HG03095 (cell line): ENCODE data around the gene C17orf67.

Source experiments
- ATAC-seq: cut with Tn5 transposase; IDR thresholded peaks from one replicate; pipeline ENCODE4 v1.9.1; 2021; ENCODE audit warnings: moderate library complexity; ENCODE audit not compliant: unreplicated experiment

C17orf67 gene

DNA sequence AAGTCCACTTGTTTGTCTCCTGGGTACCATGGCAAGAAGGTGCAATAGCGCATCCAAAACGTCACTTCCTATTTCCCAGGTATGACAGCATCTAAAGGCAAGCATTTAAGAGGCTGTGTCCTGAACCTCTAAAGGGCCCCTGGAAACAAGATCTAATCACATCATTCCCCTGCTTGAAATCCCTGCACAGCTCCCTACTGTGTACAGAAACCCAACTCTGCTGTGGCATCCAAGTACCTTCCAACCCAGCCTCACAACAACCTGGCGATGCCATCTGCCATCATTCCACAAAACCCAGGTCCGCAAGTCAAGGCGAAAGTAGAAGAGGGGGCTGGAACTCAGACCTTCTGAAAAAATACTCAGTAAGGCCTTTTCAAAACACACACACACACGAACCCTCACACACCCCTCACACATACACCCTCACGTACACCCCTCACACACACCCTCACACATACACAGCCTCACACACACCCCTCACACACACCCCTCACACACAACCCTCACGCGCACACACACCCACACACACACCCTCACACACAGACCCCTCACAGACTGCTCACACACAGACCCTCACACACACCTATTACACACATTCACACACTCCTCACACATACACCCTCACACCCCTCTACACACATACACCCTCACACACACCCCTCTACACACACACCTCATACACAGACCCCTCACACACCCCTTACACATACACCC, 24.5 kb downstream of the C17orf67 start:
- ATAC-seq: no peak

DNA sequence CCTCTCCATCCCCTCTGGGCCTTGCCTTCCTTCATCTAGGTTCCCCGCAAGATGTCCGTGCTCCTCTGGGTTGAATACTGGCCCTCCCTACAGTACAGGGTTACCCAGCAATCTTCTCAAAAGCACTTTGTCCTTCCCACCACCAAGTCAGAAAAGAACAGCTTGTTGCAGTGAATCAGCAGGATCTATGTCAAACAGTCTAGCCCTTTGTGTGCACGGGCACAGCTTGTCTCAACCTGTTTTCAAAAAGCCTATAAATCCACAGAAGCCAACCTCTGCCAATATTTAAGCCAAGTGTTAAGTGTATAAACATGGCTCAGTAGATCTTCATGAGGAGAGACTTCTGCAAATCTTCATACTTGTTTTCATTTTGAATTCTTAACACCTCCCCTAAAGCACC, 25.2 kb downstream of the C17orf67 start:
- no peak for ATAC-seq

DNA sequence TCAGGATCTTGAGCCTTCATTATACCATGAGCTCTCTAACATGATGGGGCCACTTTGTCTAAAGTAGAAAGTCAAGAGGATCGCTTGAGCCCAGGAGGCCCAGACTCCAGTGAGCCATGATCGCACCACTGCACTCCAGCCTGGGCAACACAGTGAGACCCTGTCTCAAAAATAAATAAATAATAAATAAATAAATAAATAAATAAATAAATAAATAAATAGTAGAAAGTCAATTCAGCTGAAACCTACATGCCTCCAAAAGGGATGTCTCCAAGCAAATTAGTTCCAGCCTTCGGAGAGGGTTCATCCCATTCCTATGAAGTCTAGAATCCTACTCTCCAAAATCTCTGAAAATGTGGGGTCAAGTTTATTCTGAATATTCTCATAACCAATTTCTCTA, 26.0 kb downstream of the C17orf67 start:
- no peak for ATAC-seq

DNA sequence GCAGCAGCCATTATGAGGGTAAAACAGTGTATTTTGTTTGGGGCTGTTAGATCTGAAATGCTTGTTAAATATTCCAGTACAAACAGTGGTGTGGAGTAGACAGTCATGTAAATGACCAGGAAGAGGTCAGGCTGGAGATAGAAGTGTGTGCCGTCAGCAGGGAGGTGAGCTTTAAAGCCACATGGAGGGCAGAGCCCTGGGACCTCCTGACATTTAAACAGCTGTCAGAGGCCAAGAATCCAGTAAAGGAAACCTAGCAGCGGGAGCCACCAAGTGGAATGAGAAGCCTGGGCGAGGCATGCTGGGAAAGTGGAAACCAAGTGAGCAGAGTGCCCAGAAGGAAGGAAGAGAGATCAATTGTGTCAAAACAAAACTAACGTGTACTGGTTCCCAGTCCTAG, 26.8 kb downstream of the C17orf67 start:
- ATAC-seq: no peak

DNA sequence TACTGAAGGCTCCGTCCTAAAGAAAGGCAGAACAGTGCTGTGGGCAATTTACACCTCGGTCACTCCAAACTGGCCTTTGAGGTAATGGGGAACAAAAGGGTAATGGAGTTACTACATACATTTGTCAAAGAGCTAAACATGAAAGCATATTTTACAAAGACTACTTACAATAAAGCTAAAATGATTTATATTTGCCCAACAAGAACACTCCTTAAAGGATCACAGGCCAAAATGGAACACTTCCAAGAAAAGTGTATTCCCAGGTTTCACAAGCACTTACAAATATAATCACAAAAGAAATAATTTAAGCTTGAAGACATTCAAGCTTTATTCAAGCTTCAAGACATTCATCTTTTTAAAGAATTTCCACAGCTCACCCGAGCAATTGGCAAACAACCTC, 29.3 kb downstream of the C17orf67 start:
- ATAC-seq: no peak

DNA sequence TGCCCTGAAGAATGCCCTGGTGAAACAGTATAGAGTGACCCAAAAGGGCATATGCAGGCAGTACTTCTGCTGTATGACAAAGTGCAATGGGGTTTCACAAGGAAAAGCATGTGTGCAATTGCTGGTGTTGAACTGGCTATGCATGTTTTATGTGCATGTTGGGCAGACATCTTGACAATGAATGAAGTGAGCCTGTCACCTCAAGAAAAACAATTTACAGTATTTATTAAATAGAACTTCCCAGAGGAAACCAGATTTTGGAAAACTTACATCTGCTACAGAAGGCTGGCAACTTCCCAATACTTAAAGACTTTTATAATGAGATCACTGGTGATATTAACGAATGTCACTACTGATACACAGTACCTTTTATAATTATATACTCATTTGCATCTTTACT, 30.6 kb downstream of the C17orf67 start:
- no peak for ATAC-seq

DNA sequence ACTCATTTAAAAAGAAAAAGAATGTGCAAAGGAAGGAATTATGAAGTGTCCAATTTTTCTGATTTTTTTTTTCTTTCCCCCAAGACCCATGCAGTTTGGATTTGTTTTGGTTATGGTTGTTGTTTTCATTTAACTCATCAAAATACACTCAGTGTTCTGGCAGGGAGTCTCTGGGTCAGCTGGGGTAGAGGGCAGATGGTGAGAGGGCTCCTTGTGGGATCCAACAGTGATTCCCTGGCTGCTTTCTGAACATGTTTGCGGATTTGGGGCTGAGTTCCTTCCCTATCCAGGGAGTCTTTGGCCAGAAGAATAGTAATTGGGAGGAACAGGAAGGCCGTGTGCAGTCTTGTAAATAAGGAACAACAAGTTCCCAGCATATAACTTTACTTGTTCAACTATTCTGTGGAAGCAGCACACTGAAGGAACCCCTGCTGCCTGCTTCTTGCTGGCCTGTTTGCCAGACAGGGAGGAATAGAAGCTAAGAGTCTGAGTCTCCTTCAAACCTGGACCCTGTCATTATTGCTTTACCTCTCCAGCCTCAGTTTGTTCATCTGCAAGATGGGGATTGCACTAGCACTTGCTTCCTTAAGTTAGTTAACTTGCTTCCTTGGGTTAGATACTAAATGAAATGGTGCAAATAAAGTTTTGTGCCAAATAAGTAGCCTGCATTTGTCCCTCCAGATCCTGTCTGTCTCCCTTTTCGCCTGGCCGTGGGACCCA, 32.1 kb downstream of the C17orf67 start:
- ATAC-seq: no peak

DNA sequence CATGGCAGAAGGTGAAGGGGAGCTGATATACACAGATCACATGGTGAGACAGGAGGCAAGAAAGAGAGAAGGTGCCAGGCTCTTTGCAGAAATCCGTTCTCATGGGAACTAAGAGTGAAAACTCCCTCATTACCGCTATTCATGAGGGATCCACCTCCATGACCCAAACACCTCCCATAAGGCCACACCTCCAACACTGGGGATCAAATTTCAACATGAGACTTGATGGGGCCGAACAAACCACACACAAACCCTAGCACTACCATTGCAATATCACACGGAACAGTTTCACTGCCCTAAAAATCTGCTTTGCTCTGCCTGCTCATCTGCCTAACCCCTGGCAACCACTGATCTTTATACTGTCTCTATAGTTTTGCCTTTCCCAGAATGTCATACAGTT, 34.8 kb downstream of the C17orf67 start:
- ATAC-seq: no peak

DNA sequence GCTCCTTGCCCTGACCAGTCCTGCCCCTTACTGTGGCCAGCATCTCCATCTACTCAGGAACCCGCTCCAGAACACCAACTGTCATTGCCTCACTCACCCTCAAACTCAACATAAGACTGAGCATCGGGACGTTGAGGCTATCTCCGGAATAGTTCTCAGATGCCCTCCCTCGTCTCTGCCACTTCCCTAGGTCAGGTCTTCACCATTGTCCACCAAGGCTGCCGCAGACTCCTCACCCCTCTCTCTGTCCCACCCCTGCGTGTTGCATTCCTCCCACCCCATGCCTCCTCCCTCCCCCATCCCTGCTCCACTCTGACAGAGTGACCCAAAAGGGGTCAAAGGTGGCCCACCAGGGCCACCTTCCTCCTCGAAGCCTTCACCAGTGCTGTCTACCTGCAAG, 37.2 kb downstream of the C17orf67 start:
- ATAC-seq: no peak

DNA sequence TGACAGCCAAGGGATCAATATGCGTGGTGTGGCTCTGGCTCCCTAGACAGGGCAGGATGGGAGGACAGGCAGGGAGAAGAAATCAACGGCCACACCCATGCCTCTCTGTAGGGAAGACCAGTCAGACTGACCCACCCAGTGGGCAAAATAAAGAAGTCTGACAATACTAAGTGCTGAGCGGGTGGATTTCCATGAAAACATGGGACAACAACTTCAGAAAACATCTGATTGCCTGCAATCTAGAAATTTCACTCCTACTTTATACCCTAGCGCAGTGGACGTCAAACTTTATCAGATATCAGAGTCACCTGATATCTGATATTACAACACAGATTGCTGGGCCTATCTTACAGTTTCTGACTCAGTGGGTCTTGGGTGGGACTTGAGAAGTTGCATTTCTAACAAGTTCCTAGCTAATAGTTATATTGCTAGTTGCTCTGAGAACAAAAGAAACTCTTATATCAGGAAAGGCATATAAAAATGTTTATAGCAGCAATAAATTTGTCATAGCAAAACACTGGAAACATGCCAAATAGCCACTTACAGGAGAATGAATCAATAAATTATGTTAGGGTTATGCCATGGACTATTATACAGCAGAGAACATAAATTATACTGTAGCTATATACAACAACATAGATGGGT, 38.4 kb downstream of the C17orf67 start:
- ATAC-seq: no peak

DNA sequence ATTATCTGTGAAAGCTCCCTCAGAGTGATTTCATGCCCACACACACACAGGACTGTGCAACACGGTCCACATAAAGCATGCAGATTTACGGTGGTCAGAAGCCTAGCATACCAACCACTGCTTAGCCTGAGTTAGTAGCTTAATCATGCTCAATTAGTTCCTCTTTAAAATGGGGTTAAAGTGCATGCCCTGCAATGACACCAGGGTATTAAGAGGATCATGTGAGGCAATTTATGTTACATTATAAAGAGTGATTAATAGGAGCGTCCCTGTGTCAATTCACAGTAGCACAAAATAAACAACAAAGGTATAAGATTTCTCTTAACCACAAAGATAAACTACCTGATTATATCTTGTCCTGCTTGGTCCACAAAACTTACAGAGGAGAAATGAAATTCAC, 39.8 kb downstream of the C17orf67 start:
- no peak for ATAC-seq

DNA sequence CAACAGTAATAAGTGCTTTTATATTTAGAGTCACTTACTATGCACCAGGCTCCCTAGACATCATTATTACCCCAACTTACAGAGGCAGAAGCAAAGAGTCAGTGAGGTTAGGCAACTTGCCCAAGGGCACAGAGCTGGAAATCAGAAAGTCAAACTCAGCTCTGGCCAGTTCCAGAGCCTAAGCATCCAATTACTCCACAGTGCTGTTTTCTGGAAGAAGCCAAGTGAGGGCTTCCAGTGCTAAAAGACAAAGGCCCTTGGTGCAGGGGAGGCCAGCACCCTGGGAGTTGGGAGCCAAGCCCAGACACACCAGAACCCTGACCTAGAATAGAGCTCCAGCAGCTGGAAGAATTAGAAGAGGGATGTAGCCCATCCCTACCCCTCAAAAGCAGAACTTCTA, 40.2 kb downstream of the C17orf67 start:
- no peak for ATAC-seq

DNA sequence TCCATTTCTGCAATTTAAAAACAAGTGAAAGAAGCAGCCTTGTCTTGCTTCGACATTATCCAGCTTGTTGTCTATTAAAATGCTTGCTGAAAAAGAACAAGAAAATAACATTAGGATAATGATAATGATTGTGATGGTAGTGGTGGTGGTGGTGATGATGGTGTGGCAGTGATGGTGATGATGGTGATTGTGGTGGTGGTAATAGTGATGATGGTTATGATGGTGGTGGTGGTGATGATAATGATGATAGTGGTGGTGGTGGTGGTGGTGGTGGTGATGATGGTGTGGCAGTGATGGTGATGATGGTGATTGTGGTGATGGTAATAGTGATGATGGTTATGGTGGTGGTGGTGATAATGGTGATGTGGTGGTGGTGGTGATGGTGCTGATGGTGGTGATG, 41.5 kb downstream of the C17orf67 start:
- ATAC-seq: no peak

DNA sequence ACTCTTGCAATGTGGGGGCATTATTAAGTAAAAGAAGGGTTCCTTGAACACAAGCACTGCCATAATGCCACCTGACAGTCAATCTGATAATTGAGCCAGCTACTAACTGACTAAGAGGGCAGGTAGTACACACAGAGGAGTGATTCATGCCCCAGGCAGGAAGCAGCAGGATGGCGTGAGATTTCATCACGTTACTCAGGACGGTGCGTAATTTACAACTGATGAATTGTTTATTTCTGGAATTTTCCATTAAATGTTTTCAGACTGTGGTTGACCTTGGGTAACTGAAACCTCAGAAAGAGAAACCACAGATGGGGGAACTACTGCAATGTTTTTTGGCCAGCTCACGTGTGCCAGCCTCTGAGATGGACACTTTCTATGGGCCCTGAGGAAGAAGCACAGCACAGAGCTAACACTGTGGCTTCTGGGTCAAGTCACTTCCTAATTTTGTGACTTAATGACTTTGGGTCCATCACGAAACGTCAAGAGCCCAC, 46.7 kb downstream of the C17orf67 start:
- peak; percentile 78 for ATAC-seq

DNA sequence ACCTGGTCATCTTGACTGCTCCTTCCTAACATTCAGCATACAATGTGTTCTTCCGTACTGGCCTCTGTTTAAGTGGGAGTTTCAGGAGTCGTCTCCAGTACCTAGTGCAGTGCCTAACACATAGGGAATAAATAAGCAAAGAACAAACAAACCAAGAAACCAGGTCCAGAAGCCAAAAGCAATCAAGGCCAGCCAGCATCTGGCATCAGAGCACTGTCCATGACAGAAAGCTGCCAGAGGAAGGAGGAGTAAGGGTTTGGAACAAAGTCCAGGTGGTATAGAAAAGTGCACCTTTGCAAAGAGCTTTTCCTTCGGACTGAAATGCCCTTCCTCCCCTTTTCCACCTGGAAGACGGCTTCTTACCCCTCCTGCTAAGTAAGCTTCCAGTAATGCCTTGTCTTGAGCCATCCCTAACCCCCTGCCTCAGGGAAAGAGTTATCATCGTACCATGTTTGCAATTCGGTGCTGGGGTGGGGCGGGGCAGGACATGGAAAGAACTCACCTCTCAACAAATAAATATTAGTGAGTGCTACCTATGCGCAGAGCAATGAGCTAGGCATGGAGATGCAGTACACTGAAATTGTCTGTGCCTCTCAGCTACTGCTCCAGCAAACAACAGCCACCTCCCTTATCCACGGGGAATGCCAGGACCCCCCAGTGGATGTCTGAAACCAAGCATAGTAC, 47.6 kb downstream of the C17orf67 start:
- ATAC-seq: no peak

DNA sequence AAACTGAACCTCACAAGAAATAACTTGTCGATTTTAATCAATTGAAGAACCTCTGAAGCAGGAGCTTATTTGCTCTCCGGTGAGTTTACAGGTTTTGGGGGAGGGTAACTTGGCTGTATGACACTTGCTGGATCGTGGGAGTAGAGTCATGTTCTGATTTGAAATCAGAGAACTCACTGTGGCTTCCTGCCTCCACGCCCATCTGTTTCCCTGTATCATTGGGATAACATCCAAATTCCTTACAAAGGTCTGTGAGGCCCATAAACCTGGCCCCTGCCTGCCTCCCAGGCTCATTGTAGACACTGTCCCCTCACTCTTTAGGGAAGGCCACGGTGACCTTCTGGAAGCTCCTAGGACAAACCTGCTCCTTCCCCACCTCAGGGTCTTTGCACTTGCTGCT, 48.3 kb downstream of the C17orf67 start:
- no peak for ATAC-seq

DNA sequence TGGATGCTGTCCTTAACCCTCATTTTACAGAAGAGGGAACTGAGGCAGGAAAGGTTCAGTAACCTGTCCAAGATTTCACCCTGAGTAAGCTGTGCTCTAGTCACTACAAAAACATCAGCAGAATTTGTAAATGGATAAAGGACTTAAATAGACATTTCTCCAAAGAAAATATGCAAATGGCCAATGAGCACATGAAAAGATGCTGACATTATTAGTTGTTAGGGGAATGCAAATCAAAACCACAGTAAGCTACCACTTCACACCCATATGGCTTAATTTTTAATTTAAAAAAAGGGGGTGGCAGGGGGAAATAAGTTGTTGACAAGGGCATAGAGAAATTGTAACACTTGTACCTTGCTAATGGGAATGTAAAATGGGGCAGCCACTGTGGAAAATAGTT, 51.4 kb downstream of the C17orf67 start:
- ATAC-seq: no peak

DNA sequence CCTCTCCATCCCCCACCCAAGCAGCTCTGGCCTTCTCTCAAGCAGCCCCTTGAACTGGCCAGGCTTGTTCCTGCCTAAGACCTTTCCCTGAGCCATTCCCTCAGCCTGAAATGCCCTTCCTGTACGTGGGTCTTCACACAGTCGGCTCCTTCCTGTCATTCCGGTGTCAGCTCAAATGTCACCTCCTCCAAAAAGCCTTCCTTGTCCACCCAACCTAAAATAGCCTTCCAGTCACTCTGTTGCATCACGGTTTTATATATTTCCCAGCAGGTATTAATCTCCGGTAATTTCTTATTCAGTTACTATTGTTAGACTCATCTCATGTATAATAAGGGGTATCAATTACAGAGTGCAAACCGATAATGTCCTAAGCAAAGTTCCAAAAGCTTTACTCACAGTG, 51.8 kb downstream of the C17orf67 start:
- ATAC-seq: no peak

DNA sequence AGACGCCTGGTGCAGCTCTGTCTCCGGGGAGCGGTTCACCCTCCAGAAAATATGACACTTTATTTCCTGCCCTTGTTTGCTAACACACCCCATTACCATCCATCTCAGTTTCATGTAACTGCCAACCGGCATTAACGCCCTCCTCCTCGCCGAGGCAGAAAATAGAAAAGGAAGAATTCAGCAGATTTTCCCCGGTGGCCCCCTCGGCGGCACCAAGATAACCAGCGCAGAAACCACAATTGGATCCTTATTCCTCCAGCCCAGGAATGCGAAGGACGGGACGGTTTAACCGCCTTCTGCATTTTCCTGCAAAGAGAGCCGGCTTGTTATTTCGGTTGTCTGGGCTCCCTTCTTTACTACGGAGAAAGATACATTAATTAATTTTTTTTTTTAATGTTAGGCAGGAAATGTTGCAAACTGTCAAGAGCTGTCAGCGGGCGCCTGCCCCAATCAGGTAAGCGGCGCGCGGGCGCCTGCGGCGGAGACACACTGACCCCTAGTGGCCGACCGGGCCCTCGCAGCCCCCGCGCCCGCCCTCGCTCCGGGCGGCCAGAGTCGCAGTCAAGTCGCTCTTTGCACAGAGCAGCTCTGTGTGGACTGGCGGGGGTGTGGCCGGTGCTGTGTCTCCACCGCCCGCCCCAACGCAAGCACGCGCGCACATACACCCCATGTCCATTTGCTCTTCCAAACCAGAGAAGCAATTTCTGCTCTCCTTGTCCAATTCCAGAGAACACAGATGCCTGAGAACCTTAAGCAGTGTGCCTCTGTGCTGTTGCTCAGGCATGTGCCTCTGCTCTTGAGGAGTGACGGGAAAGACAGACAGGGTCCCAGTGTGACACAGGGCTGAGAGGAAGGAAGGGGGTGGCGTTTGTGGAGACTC, 53.6 kb downstream of the C17orf67 start:
- peak; percentile 94 for ATAC-seq

DNA sequence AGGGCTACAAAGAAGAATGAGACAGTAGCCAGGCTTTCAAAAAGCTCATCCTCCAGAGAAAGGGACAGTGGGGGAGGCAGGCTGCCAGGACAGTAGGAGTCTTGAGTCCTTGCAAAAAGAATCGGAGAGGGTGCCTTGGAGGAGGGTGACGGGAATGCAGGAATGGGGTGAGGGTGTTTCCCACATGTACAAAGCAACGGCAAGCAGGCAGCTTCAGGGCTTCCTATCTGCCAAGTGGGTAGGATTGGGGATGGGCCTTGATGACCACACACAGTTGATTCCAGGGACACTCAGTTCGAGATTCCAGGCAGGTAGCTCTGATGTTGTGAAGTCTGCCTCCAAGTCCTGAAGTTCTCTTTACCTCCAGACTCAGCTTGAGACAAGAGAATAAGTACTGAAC, 54.4 kb downstream of the C17orf67 start:
- no peak for ATAC-seq

DNA sequence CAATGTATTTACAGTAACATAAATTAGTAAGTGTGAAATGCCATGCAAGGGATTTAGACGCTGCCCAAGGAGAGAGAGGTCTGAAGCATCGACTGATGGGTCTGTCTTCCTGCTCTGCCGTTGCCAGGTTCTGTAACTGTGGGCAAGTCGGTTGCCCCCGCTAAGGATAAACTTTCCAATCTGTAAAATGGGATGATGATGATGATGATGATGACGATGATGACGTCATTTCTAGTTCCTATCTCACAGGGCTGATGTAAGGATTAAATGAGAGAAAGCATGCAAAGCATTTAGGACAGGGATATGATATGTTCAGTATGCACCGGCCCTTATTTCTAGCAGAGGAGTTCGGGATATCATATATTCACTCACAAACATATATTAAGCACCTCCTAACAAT, 54.8 kb downstream of the C17orf67 start:
- no peak for ATAC-seq
